Measurements from ENCODE around the gene KCNC3.

Gene KCNC3

GRCh38 chr19:50276370-50277063 lies 52.7 kb downstream of the KCNC3 start:
- DNase-seq (ENCODE audit: low read depth, low spot score): no peak
- Histone ChIP-seq H3K9ac (ENCODE audit: insufficient read length, low read depth) (no peak overlapping the region), H3K4me1 (ENCODE audit: insufficient read depth, insufficient read length) (no peaks in the 10 kb centered on the region), H3K27me3 (ENCODE audit: insufficient read depth, insufficient read length) (no peaks in the 10 kb centered on the region), H3K36me3 (ENCODE audit: insufficient read depth, insufficient read length, low read length) (peaks cover 2% of the 10 kb centered on the region), H3K4me3 (ENCODE audit: insufficient read length, low read depth) (no peak overlapping the region), H3K9me3 (ENCODE audit: insufficient read depth, low read length) (no peaks in the 10 kb centered on the region)
- TF ChIP-seq SUZ12 (IDR thresholded peaks at IDR 0.05; ENCODE audit: extremely low read depth, insufficient read depth, insufficient read length): no peak
- no peak for TF ChIP-seq YY1 (IDR thresholded peaks at IDR 0.05; ENCODE audit: insufficient read depth, insufficient read length)
- no peak for TF ChIP-seq ZNF274 (IDR thresholded peaks at IDR 0.05; ENCODE audit: low read depth, low read length)

GRCh38 chr19:50275577-50276368 lies 53.4 kb downstream of the KCNC3 start:
- Histone ChIP-seq H3K9ac (ENCODE audit: insufficient read length, low read depth) (no peak overlapping the region), H3K36me3 (ENCODE audit: insufficient read depth, insufficient read length, low read length) (no peaks in the 10 kb centered on the region), H3K4me1 (ENCODE audit: insufficient read depth, insufficient read length) (no peaks in the 10 kb centered on the region), H3K27me3 (ENCODE audit: insufficient read depth, insufficient read length) (no peaks in the 10 kb centered on the region), H3K9me3 (ENCODE audit: insufficient read depth, low read length) (no peaks in the 10 kb centered on the region), H3K4me3 (ENCODE audit: insufficient read length, low read depth) (no peak overlapping the region)
- TF ChIP-seq ZNF274 (IDR thresholded peaks at IDR 0.05; ENCODE audit: low read depth, low read length): no peak
- no peak for TF ChIP-seq SUZ12 (IDR thresholded peaks at IDR 0.05; ENCODE audit: extremely low read depth, insufficient read depth, insufficient read length)
- TF ChIP-seq YY1 (IDR thresholded peaks at IDR 0.05; ENCODE audit: insufficient read depth, insufficient read length): no peak
- no peak for DNase-seq (ENCODE audit: low read depth, low spot score)

GRCh38 chr19:50273821-50274220 lies 55.4 kb downstream of the KCNC3 start:
- TF ChIP-seq SUZ12 (IDR thresholded peaks at IDR 0.05; ENCODE audit: extremely low read depth, insufficient read depth, insufficient read length): no peak
- TF ChIP-seq ZNF274 (IDR thresholded peaks at IDR 0.05; ENCODE audit: low read depth, low read length): no peak
- TF ChIP-seq YY1 (IDR thresholded peaks at IDR 0.05; ENCODE audit: insufficient read depth, insufficient read length): no peak
- Histone ChIP-seq H3K9ac (ENCODE audit: insufficient read length, low read depth) (no peak overlapping the region), H3K9me3 (ENCODE audit: insufficient read depth, low read length) (no peaks in the 10 kb centered on the region), H3K4me3 (ENCODE audit: insufficient read length, low read depth) (no peak overlapping the region), H3K27me3 (ENCODE audit: insufficient read depth, insufficient read length) (no peaks in the 10 kb centered on the region), H3K36me3 (ENCODE audit: insufficient read depth, insufficient read length, low read length) (peaks cover under 1% of the 10 kb centered on the region), H3K4me1 (ENCODE audit: insufficient read depth, insufficient read length) (no peaks in the 10 kb centered on the region)
- DNase-seq (ENCODE audit: low read depth, low spot score): no peak

- DNase-seq (ENCODE audit: low read depth, low spot score): no peak
- Histone ChIP-seq H3K9ac (ENCODE audit: insufficient read length, low read depth) (no peak overlapping the region), H3K4me1 (ENCODE audit: insufficient read depth, insufficient read length) (peaks cover 4% of the 10 kb centered on the region), H3K36me3 (ENCODE audit: insufficient read depth, insufficient read length, low read length) (peaks cover 5% of the 10 kb centered on the region), H3K27me3 (ENCODE audit: insufficient read depth, insufficient read length) (no peaks in the 10 kb centered on the region), H3K4me3 (ENCODE audit: insufficient read length, low read depth) (no peak overlapping the region), H3K9me3 (ENCODE audit: insufficient read depth, low read length) (no peaks in the 10 kb centered on the region)
- TF ChIP-seq YY1 (IDR thresholded peaks at IDR 0.05; ENCODE audit: insufficient read depth, insufficient read length) (no peak), ZNF274 (IDR thresholded peaks at IDR 0.05; ENCODE audit: low read depth, low read length) (no peak), SUZ12 (IDR thresholded peaks at IDR 0.05; ENCODE audit: extremely low read depth, insufficient read depth, insufficient read length) (no peak)
Observed at GRCh38 chr19:50272263-50272897, 56.8 kb downstream of the KCNC3 start.

- TF ChIP-seq SUZ12 (IDR thresholded peaks at IDR 0.05; ENCODE audit: extremely low read depth, insufficient read depth, insufficient read length) (no peak), ZNF274 (IDR thresholded peaks at IDR 0.05; ENCODE audit: low read depth, low read length) (no peak), YY1 (IDR thresholded peaks at IDR 0.05; ENCODE audit: insufficient read depth, insufficient read length) (no peak)
- no peak for DNase-seq (ENCODE audit: low read depth, low spot score)
- no peak overlapping the region for H3K9ac ChIP-seq (ENCODE audit: insufficient read length, low read depth)
- peaks cover 5% of the 10 kb centered on the region for H3K36me3 ChIP-seq (ENCODE audit: insufficient read depth, insufficient read length, low read length)
- peaks cover 7% of the 10 kb centered on the region for H3K4me1 ChIP-seq (ENCODE audit: insufficient read depth, insufficient read length)
- no peak overlapping the region for H3K4me3 ChIP-seq (ENCODE audit: insufficient read length, low read depth)
- H3K27me3 ChIP-seq (ENCODE audit: insufficient read depth, insufficient read length): no peaks in the 10 kb centered on the region
- no peaks in the 10 kb centered on the region for H3K9me3 ChIP-seq (ENCODE audit: insufficient read depth, low read length)
Observed at GRCh38 chr19:50269653-50270052, 59.5 kb downstream of the KCNC3 start.

- DNase-seq (ENCODE audit: low read depth, low spot score): no peak
- H3K4me1 ChIP-seq (ENCODE audit: insufficient read depth, insufficient read length): peaks cover 7% of the 10 kb centered on the region
- no peaks in the 10 kb centered on the region for H3K27me3 ChIP-seq (ENCODE audit: insufficient read depth, insufficient read length)
Observed at GRCh38 chr19:50268501-50268900, 60.7 kb downstream of the KCNC3 start.

GRCh38 chr19:50268041-50268440 lies 61.1 kb downstream of the KCNC3 start:
- DNase-seq (ENCODE audit: low read depth, low spot score): no peak
- no peak overlapping the region for H3K9ac ChIP-seq (ENCODE audit: insufficient read length, low read depth)
- H3K36me3 ChIP-seq (ENCODE audit: insufficient read depth, insufficient read length, low read length): peaks cover 5% of the 10 kb centered on the region
- no peak overlapping the region for H3K4me3 ChIP-seq (ENCODE audit: insufficient read length, low read depth)
- no peaks in the 10 kb centered on the region for H3K9me3 ChIP-seq (ENCODE audit: insufficient read depth, low read length)
- TF ChIP-seq SUZ12 (IDR thresholded peaks at IDR 0.05; ENCODE audit: extremely low read depth, insufficient read depth, insufficient read length) (no peak), YY1 (IDR thresholded peaks at IDR 0.05; ENCODE audit: insufficient read depth, insufficient read length) (no peak), ZNF274 (IDR thresholded peaks at IDR 0.05; ENCODE audit: low read depth, low read length) (no peak)
- peaks cover 7% of the 10 kb centered on the region for H3K4me1 ChIP-seq (ENCODE audit: insufficient read depth, insufficient read length)
- H3K27me3 ChIP-seq (ENCODE audit: insufficient read depth, insufficient read length): no peaks in the 10 kb centered on the region

More at GRCh38 chr19:50268501-50268900, 60.7 kb downstream of the KCNC3 start:
- H3K9me3 ChIP-seq (ENCODE audit: insufficient read depth, low read length): no peaks in the 10 kb centered on the region
- TF ChIP-seq YY1 (IDR thresholded peaks at IDR 0.05; ENCODE audit: insufficient read depth, insufficient read length) (no peak), SUZ12 (IDR thresholded peaks at IDR 0.05; ENCODE audit: extremely low read depth, insufficient read depth, insufficient read length) (no peak), ZNF274 (IDR thresholded peaks at IDR 0.05; ENCODE audit: low read depth, low read length) (no peak)
- H3K9ac ChIP-seq (ENCODE audit: insufficient read length, low read depth): no peak overlapping the region
- no peak overlapping the region for H3K4me3 ChIP-seq (ENCODE audit: insufficient read length, low read depth)
- peaks cover 5% of the 10 kb centered on the region for H3K36me3 ChIP-seq (ENCODE audit: insufficient read depth, insufficient read length, low read length)

Measured in NT2/D1 (cell line).